LNCaP clone FGC (cell line): ENCODE data around the gene OR8D2.

Source experiments
- DNase-seq: peaks from one replicate; pipeline ENCODE4 v3.0.0-alpha.2; 2011; ENCODE audit warnings: low read depth
- H3K4me3 ChIP-seq: 2 replicates; pipeline ENCODE4 v1.5.1; 2011; ENCODE audit warnings: mild to moderate bottlenecking, low read depth, low read length, control low read depth
- TF ChIP-seq, protein P1 (sequence below): IDR thresholded peaks from 2 replicates; pipeline ENCODE4 v1.5.1; 2012; ENCODE audit warnings: mild to moderate bottlenecking; ENCODE audit not compliant: control insufficient read depth, insufficient read depth; ENCODE audit errors: extremely low read depth

Gene OR8D2, protein sequence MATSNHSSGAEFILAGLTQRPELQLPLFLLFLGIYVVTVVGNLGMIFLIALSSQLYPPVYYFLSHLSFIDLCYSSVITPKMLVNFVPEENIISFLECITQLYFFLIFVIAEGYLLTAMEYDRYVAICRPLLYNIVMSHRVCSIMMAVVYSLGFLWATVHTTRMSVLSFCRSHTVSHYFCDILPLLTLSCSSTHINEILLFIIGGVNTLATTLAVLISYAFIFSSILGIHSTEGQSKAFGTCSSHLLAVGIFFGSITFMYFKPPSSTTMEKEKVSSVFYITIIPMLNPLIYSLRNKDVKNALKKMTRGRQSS

DNA sequence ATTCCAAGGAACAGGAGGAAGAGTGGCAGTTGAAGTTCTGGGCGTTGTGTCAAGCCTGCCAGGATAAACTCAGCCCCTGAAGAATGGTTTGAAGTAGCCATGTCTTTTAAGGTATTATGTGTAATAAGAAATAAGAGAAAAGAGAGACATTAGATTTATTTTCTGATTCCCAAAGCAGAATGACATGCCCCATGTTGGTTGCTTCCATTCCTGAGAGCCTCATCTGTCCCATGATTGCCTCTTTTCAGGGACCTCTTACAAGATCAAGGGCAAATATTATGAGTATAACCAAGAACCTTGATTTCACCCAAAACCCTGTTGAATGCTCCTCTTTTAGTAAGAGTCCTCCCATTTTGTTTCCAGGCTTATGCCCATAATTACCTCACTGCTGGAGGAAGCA is at the start of gene OR8D2:
Gene OR8D2, minus strand, starts transcription at position 101 of the 400 bp plus-strand sequence. Its CDS starts 0 bp downstream, at position 101.
- TF ChIP-seq, protein P1, sequence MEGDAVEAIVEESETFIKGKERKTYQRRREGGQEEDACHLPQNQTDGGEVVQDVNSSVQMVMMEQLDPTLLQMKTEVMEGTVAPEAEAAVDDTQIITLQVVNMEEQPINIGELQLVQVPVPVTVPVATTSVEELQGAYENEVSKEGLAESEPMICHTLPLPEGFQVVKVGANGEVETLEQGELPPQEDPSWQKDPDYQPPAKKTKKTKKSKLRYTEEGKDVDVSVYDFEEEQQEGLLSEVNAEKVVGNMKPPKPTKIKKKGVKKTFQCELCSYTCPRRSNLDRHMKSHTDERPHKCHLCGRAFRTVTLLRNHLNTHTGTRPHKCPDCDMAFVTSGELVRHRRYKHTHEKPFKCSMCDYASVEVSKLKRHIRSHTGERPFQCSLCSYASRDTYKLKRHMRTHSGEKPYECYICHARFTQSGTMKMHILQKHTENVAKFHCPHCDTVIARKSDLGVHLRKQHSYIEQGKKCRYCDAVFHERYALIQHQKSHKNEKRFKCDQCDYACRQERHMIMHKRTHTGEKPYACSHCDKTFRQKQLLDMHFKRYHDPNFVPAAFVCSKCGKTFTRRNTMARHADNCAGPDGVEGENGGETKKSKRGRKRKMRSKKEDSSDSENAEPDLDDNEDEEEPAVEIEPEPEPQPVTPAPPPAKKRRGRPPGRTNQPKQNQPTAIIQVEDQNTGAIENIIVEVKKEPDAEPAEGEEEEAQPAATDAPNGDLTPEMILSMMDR: no peak
- no peak within 1 kb of the TSS for H3K4me3 ChIP-seq
- DNase-seq: no peak

DNA sequence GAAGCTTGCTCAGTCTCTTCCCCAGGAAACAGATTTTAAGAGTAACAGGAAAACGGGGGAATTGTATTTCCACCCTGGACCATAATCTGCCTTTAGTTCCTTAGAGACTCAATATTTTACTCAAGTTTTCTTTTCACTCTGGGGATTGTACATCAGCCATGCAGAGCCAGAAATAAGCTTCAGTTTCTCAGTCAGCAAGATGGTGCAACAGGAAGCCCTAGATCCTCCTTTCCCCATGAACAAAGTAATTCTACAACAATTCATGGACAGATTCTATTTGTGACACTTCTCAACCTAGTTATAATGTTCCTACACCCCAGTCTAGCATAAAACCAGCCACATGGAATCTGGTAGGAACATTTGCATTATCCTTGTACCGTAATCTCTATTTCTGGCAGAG is 39.6 kb upstream of the OR8D2 start:
- no peak for DNase-seq
- no peak overlapping the region for H3K4me3 ChIP-seq
- TF ChIP-seq, protein P1: no peak

DNA sequence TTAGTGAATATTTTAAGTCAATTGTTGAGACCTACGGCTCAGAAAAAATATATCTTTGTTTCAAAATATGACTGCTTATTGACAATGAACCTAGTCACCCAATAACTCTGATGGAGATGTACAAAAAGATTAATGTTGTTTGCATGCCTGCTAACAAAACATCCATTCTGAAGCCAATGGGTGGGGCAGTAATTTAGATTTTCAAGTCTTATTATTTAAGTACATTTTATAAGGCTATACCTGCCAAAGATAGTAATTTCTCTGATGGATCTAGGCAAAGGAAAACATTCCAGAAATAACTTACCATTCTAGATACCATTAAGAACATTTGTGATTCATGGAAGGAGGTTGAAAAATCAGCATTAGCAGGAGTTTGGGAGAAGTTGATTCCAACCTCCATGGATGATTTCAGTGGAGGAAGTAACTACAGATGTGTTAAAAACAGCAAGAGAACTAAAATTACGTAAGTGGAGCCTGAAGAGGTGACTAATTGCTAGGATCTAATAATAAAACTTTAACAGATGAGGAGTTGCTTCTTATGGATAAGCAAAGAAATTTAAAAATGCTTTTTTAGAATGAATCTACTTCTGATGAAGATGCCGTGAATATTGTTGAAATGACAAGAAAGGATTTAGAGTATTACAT is 26.4 kb upstream of the OR8D2 start:
- no peak for DNase-seq
- TF ChIP-seq, protein P1: no peak
- H3K4me3 ChIP-seq: no peak overlapping the region

DNA sequence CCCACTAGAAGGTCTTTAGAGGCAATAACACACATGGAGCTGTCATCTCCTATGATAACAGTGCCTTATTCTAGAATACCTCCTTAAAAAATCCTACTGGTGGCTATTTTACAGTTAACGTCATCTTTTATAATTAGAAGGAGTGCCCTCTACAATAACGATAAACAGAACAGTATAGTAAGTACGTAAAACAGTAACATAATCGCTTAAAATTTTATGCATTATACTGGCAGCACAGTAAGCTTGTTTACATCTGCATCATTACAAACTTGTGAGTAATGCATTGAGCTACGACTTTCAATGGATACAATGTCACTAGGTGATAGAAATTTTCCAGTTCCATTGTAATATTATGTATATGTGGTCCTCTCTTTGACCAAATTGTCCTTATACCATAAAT is 24.3 kb upstream of the OR8D2 start:
- DNase-seq: no peak
- H3K4me3 ChIP-seq: no peak overlapping the region
- TF ChIP-seq, protein P1: no peak

DNA sequence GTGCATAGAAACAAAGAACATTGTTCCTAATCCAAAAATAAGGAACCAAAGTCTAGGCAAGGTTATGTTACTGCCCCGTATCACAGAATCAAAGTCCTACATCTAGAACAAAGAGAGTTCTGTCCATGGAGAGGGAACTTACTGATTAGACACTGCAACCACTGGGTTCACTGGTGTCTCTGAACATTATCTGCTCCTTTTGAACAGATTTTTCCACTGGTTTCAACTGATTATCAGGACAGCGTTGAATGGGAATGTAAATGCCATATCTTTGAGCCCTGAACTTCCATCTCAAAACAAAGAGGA is 20.1 kb upstream of the OR8D2 start:
- no peak for DNase-seq
- TF ChIP-seq, protein P1: no peak
- H3K4me3 ChIP-seq: no peak overlapping the region

DNA sequence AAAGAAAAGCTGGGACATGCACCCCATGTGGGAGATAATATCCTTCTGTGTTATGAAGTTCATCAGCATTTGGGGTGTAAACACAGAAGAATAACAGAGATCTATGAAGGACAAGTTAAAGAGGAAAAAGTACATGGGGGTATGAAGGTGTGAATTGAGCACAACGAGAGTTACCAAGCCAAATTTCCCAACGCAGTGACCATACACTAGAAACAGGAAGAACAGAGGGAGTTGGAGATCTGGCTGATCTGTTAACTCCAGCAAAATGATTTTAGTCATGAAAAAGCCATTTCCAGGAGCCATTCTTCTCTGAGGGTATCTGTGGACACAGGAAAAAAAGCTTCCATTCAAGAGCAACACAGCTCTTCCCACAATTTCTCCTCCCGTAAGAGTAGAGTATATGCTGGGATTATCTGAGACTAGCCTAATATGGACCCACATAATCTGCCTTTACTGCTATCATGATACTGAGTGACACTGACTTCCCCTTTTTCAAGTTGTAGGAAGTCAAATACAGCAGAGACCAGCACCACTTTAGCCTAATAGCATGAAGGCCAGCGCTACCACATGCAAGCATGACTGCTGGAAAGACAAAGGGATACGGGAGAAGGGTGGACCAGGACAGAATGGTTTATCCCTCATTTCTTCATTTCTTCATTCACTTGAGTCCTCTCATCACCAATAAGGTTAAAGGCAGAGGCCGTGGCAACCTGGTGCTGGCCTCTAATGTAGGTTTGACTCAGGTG is 19.6 kb upstream of the OR8D2 start:
- TF ChIP-seq, protein P1: no peak
- H3K4me3 ChIP-seq: no peak overlapping the region
- no peak for DNase-seq
